Fibroblast of lung (primary cell): ENCODE measurements around the gene UBL5. TPM values are rescaled to one million over a fixed set of nuclear protein-coding genes. Genes with fewer than 3 reads are reported as not detected.
"Not testable (repeated sequence)": the region's sequence is repeated elsewhere in the genome, so short reads cannot be mapped to it uniquely, and the experiment has no call there.

Experiments used
- DNase-seq, 2 donors: peaks; one replicate each; pipeline versions ENCODE4 v3.0.0 to v3.0.0-alpha.2; 2010; ENCODE audit warnings: low read depth in 2 of 2
- H2AFZ ChIP-seq: 2 replicates; pipeline ENCODE4 v1.5.1; 2012; ENCODE audit warnings: low read length, control low read depth, inconsistent platforms
- H3K27ac ChIP-seq: 2 replicates; pipeline ENCODE4 v1.5.1; 2011; ENCODE audit warnings: low read length, control low read depth; ENCODE audit not compliant: insufficient read depth
- H3K27me3 ChIP-seq: 2 replicates; pipeline ENCODE4 v1.5.1; 2011; ENCODE audit warnings: mild to moderate bottlenecking, low read length; ENCODE audit not compliant: control insufficient read depth, insufficient read depth
- H3K36me3 ChIP-seq: 2 replicates; pipeline ENCODE4 v1.5.1; 2011; ENCODE audit warnings: low read length; ENCODE audit not compliant: control insufficient read depth, insufficient read depth
- H3K4me1 ChIP-seq: 2 replicates; pipeline ENCODE4 v1.5.1; 2011; ENCODE audit warnings: low read length; ENCODE audit not compliant: control insufficient read depth, insufficient read depth; ENCODE audit errors: extremely low read depth
- H3K4me2 ChIP-seq: 2 replicates; pipeline ENCODE4 v1.5.1; 2011; ENCODE audit warnings: low read length, control low read depth; ENCODE audit not compliant: insufficient read depth; ENCODE audit errors: extremely low read depth
- H3K4me3 ChIP-seq, 4 experiments: fragments of 200-600 bp in 1 of 4; sonication (generic) in 1 of 4; replicated peaks in 1 of 4; 2 replicates each; pipeline ENCODE4 v1.5.1; 2011 to 2016; ENCODE audit warnings: low read length in 4 of 4, low read depth in 3 of 4, mild to moderate bottlenecking in 3 of 4, control low read depth in 2 of 4, inconsistent platforms in 1 of 4, mixed read lengths in 1 of 4; ENCODE audit not compliant: insufficient read depth in 1 of 4; ENCODE audit errors: control extremely low read depth in 1 of 4
- H3K79me2 ChIP-seq: 2 replicates; pipeline ENCODE4 v1.5.1; 2012; ENCODE audit warnings: mild to moderate bottlenecking, low read length, inconsistent platforms; ENCODE audit not compliant: control insufficient read depth, insufficient read depth
- H3K9ac ChIP-seq: 2 replicates; pipeline ENCODE4 v1.5.1; 2011; ENCODE audit warnings: mild to moderate bottlenecking, low read length, control low read depth; ENCODE audit not compliant: insufficient read depth
- H3K9me3 ChIP-seq: 2 replicates; pipeline ENCODE4 v1.5.1; 2012; ENCODE audit warnings: low read depth, low read length; ENCODE audit not compliant: control insufficient read depth, insufficient read depth
- H4K20me1 ChIP-seq: 2 replicates; pipeline ENCODE4 v1.5.1; 2011; ENCODE audit warnings: low read length; ENCODE audit not compliant: control insufficient read depth, insufficient read depth; ENCODE audit errors: extremely low read depth
- CTCF ChIP-seq, 2 donors: IDR thresholded peaks in 1 of 2; conservative IDR thresholded peaks in 1 of 2; 1 replicate in 1 of 2; 2 replicates in 1 of 2; pipeline ENCODE4 v1.5.1; 2011 to 2012; ENCODE audit warnings: low read length in 2 of 2, control low read depth in 1 of 2, inconsistent platforms in 1 of 2, low read depth in 1 of 2, mild to moderate bottlenecking in 1 of 2
- EZH2 ChIP-seq: IDR thresholded peaks from 2 replicates; pipeline ENCODE4 v1.5.1; 2012; ENCODE audit warnings: low read length, control low read depth, mild to moderate bottlenecking; ENCODE audit errors: missing control alignments
- polyA plus RNA-seq, 2 donors: library from polyadenylated mRNA; depleted of rRNA in 1 of 2; stranded (reverse) in 1 of 2; unstranded in 1 of 2; fragments of >200 nt; gene quantifications; 2 replicates each; pipeline ENCODE4 v1.2.1, GENCODE V29; 2011 to 2012; ENCODE audit warnings: missing spikeins in 1 of 2
- total RNA-seq: library from RNA; depleted of rRNA; stranded (reverse); fragments of >200 nt; gene quantifications from 2 replicates; pipeline ENCODE4 v1.2.1, GENCODE V29; 2014

The UBL5 gene
- total and polyA plus RNA-seq, 2 donors (not counting 1 experiment from before 2014, with no cell fraction given), result 154 to 1,038 TPM

- Histone ChIP-seq H3K9ac (no peak overlapping the region), H3K4me2 (peak overlapping the region; percentile 44), H4K20me1 (no peaks in the 10 kb centered on the region), H3K9me3 (no peaks in the 10 kb centered on the region), H3K79me2 (no peaks in the 10 kb centered on the region), H3K27ac (no peak overlapping the region), H2AFZ (peak overlapping the region; percentile 30), H3K4me1 (no peaks in the 10 kb centered on the region), H3K36me3 (no peaks in the 10 kb centered on the region), H3K4me3 (no peak overlapping the region), H3K27me3 (no peaks in the 10 kb centered on the region)
- no peak for TF ChIP-seq EZH2
- no peak for TF ChIP-seq CTCF (conservative IDR thresholded peaks at IDR 0.05 in 1 of 2, IDR thresholded peaks at IDR 0.05 in 1 of 2; ENCODE audit: low read depth in 1 of 2, low read length in 2 of 2)
- no peak for DNase-seq
These were observed 38.7 kb upstream of the UBL5 start for GRCh38 chr19:9789066-9789465.

DNA sequence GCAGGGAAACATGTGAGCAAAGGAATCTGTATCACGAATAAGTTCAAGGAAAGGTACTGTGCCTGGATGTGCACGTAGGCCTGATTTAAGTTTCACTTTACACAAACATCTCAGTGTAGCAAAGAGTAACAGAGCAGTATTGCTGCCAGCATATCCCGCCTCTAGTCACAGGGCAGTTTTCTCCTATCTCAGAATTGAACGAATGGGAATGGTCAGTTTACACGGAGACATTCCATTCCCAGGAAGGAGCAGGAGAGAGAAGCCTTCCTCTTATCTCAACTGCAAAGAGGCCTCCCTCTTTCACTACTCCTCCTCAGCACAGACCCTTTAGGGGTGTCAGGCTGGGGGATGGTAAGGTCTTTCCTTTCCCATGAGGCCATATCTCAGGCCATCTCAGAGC, 38.1 kb upstream of the UBL5 start:
- not testable (repeated sequence) for H3K4me3 ChIP-seq, H4K20me1 ChIP-seq, H3K4me1 ChIP-seq, H3K9me3 ChIP-seq, H3K4me2 ChIP-seq, H3K27ac ChIP-seq, DNase-seq, H3K27me3 ChIP-seq, H3K79me2 ChIP-seq, H3K36me3 ChIP-seq, H3K9ac ChIP-seq
- peak overlapping the region; percentile 47 for H2AFZ ChIP-seq

- not testable (repeated sequence) for H3K36me3 ChIP-seq, H3K9me3 ChIP-seq, H3K9ac ChIP-seq, H3K27ac ChIP-seq, DNase-seq, H2AFZ ChIP-seq, H3K79me2 ChIP-seq, H3K4me1 ChIP-seq, H3K27me3 ChIP-seq, H4K20me1 ChIP-seq
- Histone ChIP-seq H3K4me3 (peak overlapping the region in 2 of 4 experiments; percentile 56 to 66), H3K4me2 (peak overlapping the region; percentile 66)
These were observed 36.7 kb upstream of the UBL5 start for GRCh38 chr19:9791073-9791367.

- H3K27ac ChIP-seq, result peak overlapping the region; percentile 65
- no peak for TF ChIP-seq EZH2
- TF ChIP-seq CTCF (conservative IDR thresholded peaks at IDR 0.05 in 1 of 2, IDR thresholded peaks at IDR 0.05 in 1 of 2; ENCODE audit: low read depth in 1 of 2, low read length in 2 of 2), result no peak
- H3K9me3 ChIP-seq, result no peaks in the 10 kb centered on the region
- peak overlapping the region; percentile 66 for H3K4me2 ChIP-seq
- peak overlapping the region; percentile 56 to 68 (median 64) for H3K4me3 ChIP-seq
- H2AFZ ChIP-seq, result peak overlapping the region; percentile 88
- peak; percentile 92 to 96 for DNase-seq
- no peaks in the 10 kb centered on the region for H3K4me1 ChIP-seq
- H3K27me3 ChIP-seq, result no peaks in the 10 kb centered on the region
- H3K36me3 ChIP-seq, result no peaks in the 10 kb centered on the region
- no peaks in the 10 kb centered on the region for H4K20me1 ChIP-seq
- peak overlapping the region; percentile 59 for H3K9ac ChIP-seq
- no peaks in the 10 kb centered on the region for H3K79me2 ChIP-seq
These were observed 36.0 kb upstream of the UBL5 start for GRCh38 chr19:9791552-9792205.
